Measurements from ENCODE around the gene BOD1. TPM values are rescaled to one million over a fixed set of nuclear protein-coding genes. Genes with fewer than 3 reads are reported as not detected.

BOD1 gene
- total and polyA plus RNA-seq, 2 donors (not counting 3 experiments of a cell fraction or from before 2014, with no cell fraction given): 57.6 to 62.4 TPM

- ChIA-PET POLR2A (interaction anchor here (0.6 to 1.7 kb wide), 7 partner anchors 14 to 357 kb away, joined by 3 to 5 read pairs (median 3); partner anchors contain the start of gene CPEB4), CTCF (interaction anchor here (0.7 to 8.0 kb wide), 30 partner anchors 8 to 909 kb away, joined by 3 to 150 read pairs (median 4); partner anchors contain the start of gene CPEB4)
- TF ChIP-seq EZH2 (IDR thresholded peaks at IDR 0.05; ENCODE audit: borderline replicate concordance, low read depth, low read length, severe bottlenecking) (no peak), GATA2 (IDR thresholded peaks at IDR 0.05; ENCODE audit: insufficient read depth, insufficient read length, low read depth, low read length) (no peak), POLR2AphosphoS5 (IDR thresholded peaks at IDR 0.05; ENCODE audit: insufficient read depth, low read depth, low read length) (peak; percentile 45), JUN (IDR thresholded peaks at IDR 0.05; ENCODE audit: borderline replicate concordance, insufficient read depth, insufficient read length, low read depth) (no peak), MAX (IDR thresholded peaks at IDR 0.05; ENCODE audit: insufficient read depth, insufficient read length) (peak; percentile 85), POLR2A (IDR thresholded peaks at IDR 0.05; ENCODE audit: low read depth, low read length) (peak; percentile 15), MYC (IDR thresholded peaks at IDR 0.05; ENCODE audit: low read depth, low read length) (no peak), CTCF (IDR thresholded peaks at IDR 0.05; ENCODE audit: extremely low read depth in 1 of 2, insufficient read depth in 1 of 2, low read depth in 1 of 2, low read length in 2 of 2) (peak; percentile 67 to 75)
- peak overlapping the region; percentile 69 to 86 (median 82) for H3K4me3 ChIP-seq (replicated peaks in 1 of 3; ENCODE audit: insufficient read depth in 1 of 3, low read depth in 1 of 3, low read length in 3 of 3)
- intact Hi-C loops (cut with micrococcal nuclease) (loop anchor here (1.0 to 5.0 kb wide), 8 partner anchors 43 to 1321 kb away; partner anchors contain the start of gene CPEB4), dilution Hi-C loops (cut with MboI; ENCODE audit: extremely low pct_ligation_motif_present, low sequenced_read_pairs) (no loop called here)
- BruUV-seq (replicated peaks): TSS peak; percentile 40
- DNase-seq (ENCODE audit: low read depth, low spot score) (peak; percentile 81), FAIRE-seq (peak; percentile 87)
- H3K9me3 ChIP-seq (replicated peaks; ENCODE audit: control insufficient read depth, insufficient read depth, low read length): no peaks in the 10 kb centered on the region
- peak overlapping the region; percentile 79 for H2AFZ ChIP-seq (ENCODE audit: low read depth, low read length)
- H3K79me2 ChIP-seq (ENCODE audit: control insufficient read depth, insufficient read depth, low read length): peaks cover 50% of the 10 kb centered on the region
- peak overlapping the region; percentile 96 for H3K9ac ChIP-seq (replicated peaks; ENCODE audit: extremely low read depth, insufficient read depth, low read length)
- no peaks in the 10 kb centered on the region for H3K9me1 ChIP-seq (replicated peaks; ENCODE audit: control insufficient read depth, extremely low read depth, insufficient read depth, low read length)
- H3K27me3 ChIP-seq (ENCODE audit: control insufficient read depth in 2 of 2, insufficient read depth in 2 of 2, low read length in 2 of 2): no peaks in the 10 kb centered on the region
- H3K27ac ChIP-seq (ENCODE audit: insufficient read depth, low read depth, low read length): peak overlapping the region; percentile 85
- peak overlapping the region; percentile 95 for H3K4me2 ChIP-seq (ENCODE audit: insufficient read depth, low read length)
- H3K36me3 ChIP-seq (ENCODE audit: control insufficient read depth in 2 of 2, extremely low read depth in 1 of 2, insufficient read depth in 2 of 2, low read length in 2 of 2): peaks cover 3 to 7% of the 10 kb centered on the region in 2 experiments
- no peaks in the 10 kb centered on the region for H4K20me1 ChIP-seq (replicated peaks; ENCODE audit: control insufficient read depth, extremely low read depth, insufficient read depth, low read length)
- peaks cover 28% of the 10 kb centered on the region for H3K4me1 ChIP-seq (ENCODE audit: control insufficient read depth, extremely low read depth, insufficient read depth, low read length)
Measured at GRCh38 chr5:173615884-173616576, 420 bp downstream of the BOD1 start.

All from endothelial cell of umbilical vein (primary cell).